K562 (cell line): ENCODE measurements around the gene RAB27B. TPM values are rescaled to one million over a fixed set of nuclear protein-coding genes. Genes with fewer than 3 reads are reported as not detected.
A peak's percentile ranks its signal among the peaks of the same experiment; 100 is the strongest.
"Not testable (repeated sequence)": the region's sequence is repeated elsewhere in the genome, so short reads cannot be mapped to it uniquely, and the experiment has no call there.

Experiments used
- ATAC-seq: fragments of 200-7000 bp; cut with Tn5 transposase; 3 replicates; pipeline ENCODE4 v1.9.1; 2020; ENCODE audit warnings: moderate library complexity
- BruUV-seq: library from RNA; stranded (reverse); fragments of 400-500 nt; replicated peaks from 2 replicates; lab custom pipeline; 2021; lab: Mats Ljungman, UMichigan
- CTCF ChIA-PET: fragments of 300-600 bp; formaldehyde crosslinking; extraction: SDS; loops from one replicate; lab custom pipeline; 2021; ENCODE audit warnings: low intra/inter-chr PET ratio; lab: Yijun Ruan, JAX
- POLR2A ChIA-PET: fragments of 300-600, 350-650 bp; sonication (Branson Sonifier 250); formaldehyde crosslinking; extraction: SDS; loops from one replicate; lab custom pipeline; 2021; ENCODE audit warnings: antibody characterized with exemption, inconsistent platforms; lab: Yijun Ruan, JAX
- DNase-seq, 4 experiments: peaks; one replicate each; pipeline versions ENCODE4 v3.0.0 to v3.0.0-alpha.2; 2011 to 2018; ENCODE audit warnings: low spot score in 3 of 4, mixed read lengths in 3 of 4; ENCODE audit errors: extremely low read depth in 1 of 4
- FAIRE-seq: peaks from 2 replicates; lab custom pipeline; 2011; peaks lifted over from hg19 to GRCh38; lab: Jason Lieb, UNC
- H2AFZ ChIP-seq: 2 replicates; pipeline ENCODE4 v1.6.0; 2011; ENCODE audit warnings: low read depth, low read length, control low read depth, inconsistent platforms
- H3K27ac ChIP-seq: fragments of 200-600 bp; 3 replicates; pipeline ENCODE4 v1.8.0; 2011; ENCODE audit warnings: low read depth, mild to moderate bottlenecking, control low read depth, inconsistent platforms, low read length, moderate library complexity, mixed read lengths; ENCODE audit errors: extremely low read depth
- H3K27me3 ChIP-seq, 2 experiments: fragments of 300-600 bp in 1 of 2; 2 replicates in 1 of 2; 3 replicates in 1 of 2; pipeline versions ENCODE4 v1.6.0 to v1.8.0; 2011; ENCODE audit warnings: inconsistent platforms in 2 of 2, low read length in 2 of 2, mild to moderate bottlenecking in 1 of 2, mixed read lengths in 1 of 2, moderate library complexity in 1 of 2; ENCODE audit not compliant: control insufficient read depth in 2 of 2, insufficient read depth in 2 of 2
- H3K36me3 ChIP-seq: fragments of 300-600 bp; 3 replicates; pipeline ENCODE4 v1.8.0; 2011; ENCODE audit warnings: mild to moderate bottlenecking, low read length, inconsistent platforms; ENCODE audit not compliant: control insufficient read depth, insufficient read depth
- H3K4me1 ChIP-seq, 2 experiments: fragments of 200-600 bp in 1 of 2; replicated peaks in 1 of 2; 2 replicates in 1 of 2; 3 replicates in 1 of 2; pipeline versions ENCODE4 v1.5.1 to v1.8.0; 2011; ENCODE audit warnings: inconsistent platforms in 2 of 2, low read length in 2 of 2, mild to moderate bottlenecking in 1 of 2, mixed read lengths in 1 of 2, moderate library complexity in 1 of 2; ENCODE audit not compliant: control insufficient read depth in 2 of 2, insufficient read depth in 2 of 2
- H3K4me2 ChIP-seq: 2 replicates; pipeline ENCODE4 v1.6.1; 2011; ENCODE audit warnings: low read length, control low read depth, inconsistent platforms, mixed read lengths; ENCODE audit not compliant: insufficient read depth
- H3K4me3 ChIP-seq: fragments of 200-600 bp; sonication (generic), shearing (Covaris generic); 2 replicates; pipeline ENCODE4 v1.5.1; 2016; ENCODE audit warnings: control low read depth, inconsistent platforms
- H3K79me2 ChIP-seq: fragments of 200-600 bp; 3 replicates; pipeline ENCODE4 v1.8.0; 2011; ENCODE audit warnings: low read length, inconsistent platforms; ENCODE audit not compliant: control insufficient read depth, insufficient read depth
- H3K9ac ChIP-seq, 2 experiments: 2 replicates each; pipeline versions ENCODE4 v1.6.0 to v1.6.1; 2011; ENCODE audit warnings: low read depth in 2 of 2, low read length in 2 of 2, control low read depth in 1 of 2, inconsistent platforms in 1 of 2, mild to moderate bottlenecking in 1 of 2, mixed read lengths in 1 of 2; ENCODE audit not compliant: insufficient read depth in 1 of 2
- H3K9me1 ChIP-seq: one replicate; pipeline ENCODE4 v1.6.0; 2011; ENCODE audit warnings: inconsistent platforms, mild to moderate bottlenecking, low read length, moderate library complexity; ENCODE audit not compliant: control insufficient read depth, insufficient read depth
- H3K9me3 ChIP-seq: replicated peaks from 2 replicates; pipeline ENCODE4 v1.5.1; 2011; ENCODE audit warnings: low read depth, low read length, inconsistent platforms; ENCODE audit not compliant: control insufficient read depth, insufficient read depth
- H4K20me1 ChIP-seq: replicated peaks from 2 replicates; pipeline ENCODE4 v1.6.1; 2011; ENCODE audit warnings: low read length, inconsistent platforms, mixed read lengths; ENCODE audit not compliant: control insufficient read depth, insufficient read depth
- CBFA2T3 ChIP-seq: fragments of 450-650 bp; IDR thresholded peaks from 2 replicates; pipeline ENCODE4 v1.6.1; 2017
- CEBPB ChIP-seq: fragments of 450-650 bp; IDR thresholded peaks from 2 replicates; pipeline ENCODE4 v1.6.1; 2016; ENCODE audit warnings: missing genetic modification characterization, missing compliant biosample characterization
- FOXA3 ChIP-seq, 2 experiments: fragments of 450-650 bp in 1 of 2; sonication (generic) in 1 of 2; formaldehyde crosslinking; IDR thresholded peaks in 1 of 2; conservative IDR thresholded peaks in 1 of 2; 2 replicates each; pipeline versions ENCODE4 v1.4.0 to v1.8.0; 2020 to 2022; ENCODE audit warnings: mild to moderate bottlenecking in 2 of 2, missing genetic modification reagents in 1 of 2
- HDAC8 ChIP-seq: fragments of 450-650 bp; IDR thresholded peaks from 2 replicates; pipeline ENCODE4 v1.6.1; 2016; ENCODE audit warnings: mild to moderate bottlenecking, missing genetic modification characterization, moderate library complexity, missing compliant biosample characterization
- PTRF ChIP-seq: fragments of 450-650 bp; IDR thresholded peaks from 2 replicates; pipeline ENCODE4 v1.6.1; 2016; ENCODE audit warnings: mild to moderate bottlenecking, missing genetic modification characterization, missing compliant biosample characterization
- SFPQ ChIP-seq: fragments of 200-400 bp; formaldehyde crosslinking; IDR thresholded peaks from 2 replicates; pipeline ENCODE4 v1.6.1; 2017; ENCODE audit warnings: mild to moderate bottlenecking, low read depth, low read length, moderate library complexity
- SMARCE1 ChIP-seq: fragments of 450-650 bp; IDR thresholded peaks from 2 replicates; pipeline ENCODE4 v1.7.1; 2016; ENCODE audit warnings: mild to moderate bottlenecking
- SPI1 ChIP-seq: IDR thresholded peaks from 2 replicates; pipeline ENCODE4 v1.6.1; 2011; ENCODE audit warnings: low read depth, low read length, control low read depth, borderline replicate concordance
- ZNF3 ChIP-seq: fragments of 250-450 bp; sonication (Bioruptor Pico); IDR thresholded peaks from 2 replicates; pipeline ENCODE4 v1.5.0; 2021; ENCODE audit warnings: mild to moderate bottlenecking, moderate library complexity
- WGBS: fragments of 100-300 bp; shearing (Covaris generic); methylation state at CpG from one replicate; pipeline ENCODE4 v1.1.6; 2016; ENCODE audit warnings: low coverage, mixed read lengths; ENCODE audit not compliant: insufficient coverage; ENCODE audit errors: missing lambda C conversion rate; 5-methylcytosine and 5-hydroxymethylcytosine counted together
- in situ Hi-C: fragments of 300-500 bp; cut with MboI; formaldehyde crosslinking; loops from 4 replicates; pipeline ENCODE4 v1.15.0; 2018; ENCODE audit warnings: inconsistent platforms, mixed read lengths
- intact Hi-C: fragments of 100-400 bp; cut with micrococcal nuclease; formaldehyde crosslinking; loops from 2 replicates; pipeline ENCODE4 v1.14.2; 2022
- polyA plus RNA-seq, 8 experiments: library from polyadenylated mRNA; depleted of rRNA in 4 of 8; stranded (reverse) in 5 of 8; unstranded in 3 of 8; fragments of >200 nt; fragmentation: Nextera tagmentation in 2 of 8; fragmentation: Illumina TruSeq in 1 of 8; extraction: Ambion mirVana in 2 of 8; extraction: Trizol in 1 of 8; gene quantifications; 2 replicates each; pipeline versions ENCODE4 v1.2.1 to v1.2.3, GENCODE V29; 2011 to 2014; ENCODE audit warnings: inconsistent platforms in 1 of 8, missing spikeins in 1 of 8
- total RNA-seq, 7 experiments: library from RNA; depleted of rRNA in 6 of 7; stranded (reverse); fragments of >200 nt in 6 of 7; fragmentation: Illumina TruSeq in 2 of 7; extraction: Trizol in 2 of 7; gene quantifications; 2 replicates each; pipeline versions ENCODE4 v1.2.1 to v1.2.3, GENCODE V29; 2011 to 2021; ENCODE audit warnings: low replicate concordance in 1 of 7
- TF ChIP-seq, protein P1 (sequence below): sonication (generic); formaldehyde crosslinking; IDR thresholded peaks from 2 replicates; pipeline ENCODE4 v1.8.0; 2023; ENCODE audit warnings: mild to moderate bottlenecking, missing genetic modification reagents

Gene RAB27B
- total and polyA plus RNA-seq, 9 of the 15 experiments (the other 6 are each of a cell fraction or from before 2014, with no cell fraction given) = 0.44 to 5.7 (median 1.2) TPM

- DNase-seq, H3K4me1 ChIP-seq, ATAC-seq, H3K4me3 ChIP-seq, H3K27me3 ChIP-seq, H3K79me2 ChIP-seq, H3K4me2 ChIP-seq, CTCF ChIA-PET, H4K20me1 ChIP-seq, H3K9me1 ChIP-seq, intact Hi-C loops, FAIRE-seq, H3K9me3 ChIP-seq, H2AFZ ChIP-seq, H3K27ac ChIP-seq, H3K36me3 ChIP-seq, H3K9ac ChIP-seq, BruUV-seq, POLR2A ChIA-PET, in situ Hi-C loops: not testable (repeated sequence)
- TF ChIP-seq SPI1 = peak; percentile 42; the same call in 1 of the 2 replicates
- peak; percentile 16; the same call in 1 of the 2 replicates for TF ChIP-seq SMARCE1
- 0% methylated on average over 1 of the region's 2 CpGs for WGBS
These were observed 7.4 kb upstream of the RAB27B start for GRCh38 chr18:54820785-54821275.

- FAIRE-seq (no peak), DNase-seq (peak in 2 of 4 experiments; percentile 14 to 46), ATAC-seq (no peak)
- POLR2A ChIA-PET = interaction anchor here (0.9 kb wide), 1 partner anchor 495 kb away, joined by 3 read pairs; no protein-coding TSS in a partner anchor
- H3K27me3 ChIP-seq = no peaks in the 10 kb centered on the region
- H3K9ac ChIP-seq = no peak overlapping the region
- H3K36me3 ChIP-seq = no peaks in the 10 kb centered on the region
- no peak overlapping the region for H3K4me3 ChIP-seq
- BruUV-seq = no TSS peak
- CTCF ChIA-PET = no interaction called here
- H3K9me1 ChIP-seq = no peaks in the 10 kb centered on the region
- in situ Hi-C loops (no loop called here), intact Hi-C loops (no loop called here)
- H3K4me1 ChIP-seq = peaks cover 2 to 5% of the 10 kb centered on the region in 2 experiments; a peak in 4 of 5 replicates
- H3K27ac ChIP-seq = peak overlapping the region; percentile 49; the same call in 1 of the 3 replicates
- no peaks in the 10 kb centered on the region for H3K9me3 ChIP-seq
- peak overlapping the region; percentile 32; the same call in 1 of the 2 replicates for H2AFZ ChIP-seq
- H4K20me1 ChIP-seq = no peaks in the 10 kb centered on the region
- no peaks in the 10 kb centered on the region for H3K79me2 ChIP-seq
- 4% methylated on average over 6 of the region's 6 CpGs for WGBS
- H3K4me2 ChIP-seq = no peak overlapping the region
- TF ChIP-seq PTRF (tag) = no peak
- no peak for TF ChIP-seq FOXA3 (CRISPR knock-in tag; conservative IDR thresholded peaks at IDR 0.05 in 1 of 2, IDR thresholded peaks at IDR 0.05 in 1 of 2)
- no peak for TF ChIP-seq SFPQ
- TF ChIP-seq ZNF3 (CRISPR knock-in tag) = 0 out of 2 replicates have a peak, but pooled peaks have one; percentile 55
- peak; percentile 42; the same call in 1 of the 2 replicates for TF ChIP-seq CBFA2T3
- peak; percentile 66; the same call in 1 of the 2 replicates for TF ChIP-seq CEBPB (tag)
- TF ChIP-seq HDAC8 (tag) = no peak
- TF ChIP-seq, protein P1, sequence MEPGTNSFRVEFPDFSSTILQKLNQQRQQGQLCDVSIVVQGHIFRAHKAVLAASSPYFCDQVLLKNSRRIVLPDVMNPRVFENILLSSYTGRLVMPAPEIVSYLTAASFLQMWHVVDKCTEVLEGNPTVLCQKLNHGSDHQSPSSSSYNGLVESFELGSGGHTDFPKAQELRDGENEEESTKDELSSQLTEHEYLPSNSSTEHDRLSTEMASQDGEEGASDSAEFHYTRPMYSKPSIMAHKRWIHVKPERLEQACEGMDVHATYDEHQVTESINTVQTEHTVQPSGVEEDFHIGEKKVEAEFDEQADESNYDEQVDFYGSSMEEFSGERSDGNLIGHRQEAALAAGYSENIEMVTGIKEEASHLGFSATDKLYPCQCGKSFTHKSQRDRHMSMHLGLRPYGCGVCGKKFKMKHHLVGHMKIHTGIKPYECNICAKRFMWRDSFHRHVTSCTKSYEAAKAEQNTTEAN (CRISPR knock-in tag) = no peak
- TF ChIP-seq SMARCE1 = 0 out of 2 replicates have a peak, but pooled peaks have one; percentile 22
These were observed 5.1 kb upstream of the RAB27B start for GRCh38 chr18:54822872-54823845.
